Activated CD8-positive, alpha-beta memory T cell treated with anti-CD3 and anti-CD28 coated beads, Interleukin-2, amount 50 U/mL, for 24 hours (primary cell): Measurements from ENCODE around the gene S1PR4.
"Not testable (repeated sequence)": the region's sequence is repeated elsewhere in the genome, so short reads cannot be mapped to it uniquely, and the experiment has no call there.

Experiments
- DNase-seq: peaks from one replicate; pipeline ENCODE4 v3.0.0-alpha.2; 2020; ENCODE audit errors: extremely low read depth

The S1PR4 gene

DNA sequence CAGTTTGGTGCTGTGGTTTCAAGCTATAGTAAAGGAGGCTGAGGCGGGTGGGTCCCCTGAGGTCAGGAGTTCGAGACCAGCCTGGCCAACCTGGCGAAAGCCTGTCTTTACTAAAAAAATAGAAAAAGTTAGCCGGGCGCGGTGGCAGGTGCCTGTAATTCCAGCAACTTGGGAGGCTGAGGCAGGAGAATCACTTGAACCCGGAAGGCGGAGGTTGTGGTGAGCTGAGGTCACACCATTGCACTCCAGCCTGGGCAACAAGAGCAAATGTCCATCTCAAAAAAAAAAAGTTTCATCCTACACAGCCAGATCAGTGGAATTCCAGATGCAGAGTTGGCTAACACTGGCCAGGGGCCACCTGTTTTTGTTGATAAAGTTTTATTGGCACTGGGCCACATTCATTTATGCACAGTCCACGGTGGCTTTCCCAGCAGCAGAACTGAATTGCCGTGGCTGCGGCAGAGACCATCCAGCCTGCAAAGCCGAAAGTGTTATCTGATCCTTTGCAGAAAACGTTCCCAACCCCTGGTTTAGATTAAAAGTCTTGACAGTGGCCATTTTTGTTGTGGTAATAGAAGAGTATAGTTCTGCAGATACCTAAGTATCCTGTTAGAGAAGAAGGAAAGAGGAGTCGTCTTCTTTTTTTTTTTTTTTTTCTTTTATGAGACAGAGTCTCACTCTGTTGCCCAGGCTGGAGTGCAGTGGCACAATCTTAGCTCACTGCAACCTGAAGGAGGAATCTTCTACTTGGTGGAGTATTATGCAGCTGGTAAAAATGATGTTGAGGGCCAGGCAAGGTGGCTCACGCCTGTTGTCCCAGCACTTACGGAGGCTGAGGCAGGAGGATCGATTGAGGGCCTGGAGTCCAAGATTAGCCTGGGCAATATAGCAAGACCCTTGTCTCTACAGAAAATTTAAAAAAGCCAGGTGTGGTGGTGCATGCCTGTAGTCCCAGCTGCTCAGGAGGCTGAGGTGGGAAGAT, 15.8 kb downstream of the S1PR4 start:
- no peak for DNase-seq

- DNase-seq = no peak
Measured at GRCh38 chr19:3196064-3196932, 17.7 kb downstream of the S1PR4 start.

- no peak for DNase-seq
Measured at GRCh38 chr19:3196933-3197205, 18.3 kb downstream of the S1PR4 start.

DNA sequence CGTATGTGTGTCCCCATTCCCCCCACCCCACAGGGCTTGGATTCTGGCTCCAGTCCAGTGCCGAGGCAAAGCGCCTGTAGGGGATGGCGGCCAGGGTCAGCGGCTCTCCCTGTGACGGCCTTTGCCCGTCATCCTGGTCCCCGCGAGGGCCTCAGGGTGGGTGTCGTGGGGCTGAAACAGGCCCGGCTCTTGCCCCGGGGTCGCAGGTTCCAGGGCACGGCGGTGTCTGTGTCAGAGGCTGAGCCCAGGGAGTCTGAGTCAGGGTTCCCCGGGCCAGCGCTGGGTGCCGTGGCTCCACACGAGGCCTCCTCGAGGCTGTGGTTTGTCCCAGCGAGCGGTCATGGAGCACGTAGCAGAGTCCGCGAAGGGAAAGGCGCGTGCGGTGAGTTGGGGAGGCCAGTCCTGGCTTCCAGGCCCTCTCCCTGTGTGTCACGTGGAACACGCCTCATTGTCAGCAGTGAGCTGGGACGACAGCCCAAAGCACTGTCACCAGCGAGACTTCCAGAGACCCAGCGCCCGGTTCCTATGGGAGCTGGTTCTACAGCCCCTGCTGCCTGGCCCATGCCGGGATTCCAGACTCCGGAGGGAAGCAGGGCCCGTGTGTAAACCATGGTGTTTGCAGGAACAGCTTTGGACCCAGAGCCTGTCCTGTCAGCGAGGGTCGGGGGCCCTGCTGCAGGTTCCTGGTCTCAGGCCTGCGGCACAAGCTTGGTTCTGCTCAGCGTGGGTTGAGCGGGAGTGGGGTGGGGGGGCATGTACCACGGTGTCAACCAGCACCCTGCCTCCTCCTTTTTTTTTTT, 20.5 kb downstream of the S1PR4 start:
- DNase-seq = no peak

DNA sequence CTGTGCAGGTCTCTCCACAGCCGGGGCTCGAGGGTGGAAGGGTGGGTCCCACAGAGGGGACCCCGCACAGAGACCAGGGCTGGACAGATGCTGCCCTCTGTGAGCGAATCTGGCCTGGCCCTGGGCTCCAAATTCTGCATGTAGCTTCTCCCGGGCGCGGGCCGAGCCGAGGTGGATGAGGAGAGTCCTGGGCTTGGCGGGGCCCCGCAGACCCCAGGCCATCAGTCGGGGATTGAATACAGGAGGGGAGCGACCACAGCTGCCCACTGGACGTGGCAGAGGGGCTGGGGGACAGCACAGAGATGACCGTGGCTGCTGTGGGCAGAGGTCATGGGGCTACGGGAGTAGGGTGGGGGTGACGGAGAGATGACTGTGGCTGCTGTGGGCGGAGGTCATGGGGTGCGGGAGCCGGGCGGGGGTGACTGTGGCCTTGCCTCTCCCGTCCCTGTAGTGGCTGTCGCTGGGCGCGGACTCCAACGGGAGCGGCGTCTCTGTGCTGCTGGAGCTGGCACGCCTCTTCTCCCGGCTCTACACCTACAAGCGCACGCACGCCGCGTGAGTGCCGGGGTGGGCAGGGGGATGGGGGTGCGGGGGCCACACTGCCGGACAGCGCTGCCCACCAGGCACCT, 22.6 kb downstream of the S1PR4 start:
- DNase-seq = no peak

- no peak for DNase-seq
Measured at GRCh38 chr19:3201911-3202310, 23.3 kb downstream of the S1PR4 start.

GRCh38 chr19:3202346-3202745, 23.8 kb downstream of the S1PR4 start:
- DNase-seq = no peak

DNA sequence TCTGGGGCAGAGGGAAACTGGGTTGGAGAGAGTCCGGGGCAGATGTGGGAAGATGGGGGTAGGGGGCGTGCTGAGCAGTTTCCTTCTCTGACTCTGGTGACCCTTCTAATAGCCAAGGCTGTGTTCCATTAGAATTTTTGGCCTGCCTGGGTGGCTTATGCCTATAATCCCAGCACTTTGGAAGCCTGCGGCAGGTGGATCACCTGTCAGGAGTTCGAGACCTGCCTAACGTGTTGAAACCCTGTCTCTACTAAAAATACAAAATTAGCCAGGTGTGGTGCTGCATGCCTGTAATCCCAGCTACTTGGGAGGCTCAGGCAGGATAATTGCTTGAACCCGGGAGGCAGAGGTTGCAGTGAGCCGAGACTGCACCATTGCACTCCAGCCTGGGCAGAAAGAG, 24.3 kb downstream of the S1PR4 start:
- not testable (repeated sequence) for DNase-seq

- no peak for DNase-seq
Measured at GRCh38 chr19:3203805-3204645, 25.5 kb downstream of the S1PR4 start.

GRCh38 chr19:3204646-3205275, 26.2 kb downstream of the S1PR4 start:
- no peak for DNase-seq

- DNase-seq = no peak
Measured at GRCh38 chr19:3206216-3206953, 27.8 kb downstream of the S1PR4 start.

- no peak for DNase-seq
Measured at GRCh38 chr19:3207461-3208242, 29.1 kb downstream of the S1PR4 start.

DNA sequence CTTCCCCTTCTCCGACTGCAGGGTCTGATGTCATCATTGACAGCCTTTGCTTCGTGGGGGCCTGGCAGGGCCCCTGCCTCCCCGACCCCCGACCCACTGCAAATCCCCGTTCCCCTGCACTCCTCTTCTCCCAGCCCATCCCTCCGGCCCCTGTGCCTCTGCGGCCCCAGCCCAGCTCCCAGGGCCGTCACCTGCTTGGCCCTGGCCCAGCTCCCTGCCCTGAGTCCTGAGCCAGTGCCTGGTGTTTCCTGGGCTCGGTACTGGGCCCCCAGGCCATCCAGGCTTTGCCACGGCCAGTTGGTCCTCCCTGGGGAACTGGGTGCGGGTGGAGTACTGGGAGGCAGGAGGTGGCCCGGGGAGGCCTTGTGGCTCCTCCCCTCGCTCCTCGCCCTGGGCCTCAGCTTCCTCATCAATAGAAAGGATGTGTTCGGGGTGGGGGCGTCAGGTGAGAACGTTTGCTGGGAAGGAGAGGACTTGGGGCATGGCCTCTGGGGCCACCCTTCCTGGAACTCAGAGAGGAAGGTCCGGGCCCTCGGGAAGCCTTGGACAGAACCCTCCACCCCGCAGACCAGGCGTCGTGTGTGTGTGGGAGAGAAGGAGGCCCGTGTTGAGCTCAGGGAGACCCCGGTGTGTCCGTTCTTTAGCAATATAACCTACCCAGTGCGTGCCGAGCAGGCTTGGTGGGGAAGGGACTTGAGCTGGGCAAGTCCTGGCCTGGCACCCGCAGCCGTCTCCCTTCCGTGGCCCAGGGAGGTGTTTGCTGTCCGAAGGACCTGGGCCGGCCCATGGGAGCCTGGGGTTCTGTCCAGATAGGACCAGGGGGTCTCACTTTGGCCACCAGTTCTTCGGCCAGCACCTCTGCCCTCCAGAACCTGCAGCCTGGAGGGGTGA, 30.0 kb downstream of the S1PR4 start:
- no peak for DNase-seq

GRCh38 chr19:3210347-3211017, 31.9 kb downstream of the S1PR4 start:
- DNase-seq = peak; percentile 32

DNA sequence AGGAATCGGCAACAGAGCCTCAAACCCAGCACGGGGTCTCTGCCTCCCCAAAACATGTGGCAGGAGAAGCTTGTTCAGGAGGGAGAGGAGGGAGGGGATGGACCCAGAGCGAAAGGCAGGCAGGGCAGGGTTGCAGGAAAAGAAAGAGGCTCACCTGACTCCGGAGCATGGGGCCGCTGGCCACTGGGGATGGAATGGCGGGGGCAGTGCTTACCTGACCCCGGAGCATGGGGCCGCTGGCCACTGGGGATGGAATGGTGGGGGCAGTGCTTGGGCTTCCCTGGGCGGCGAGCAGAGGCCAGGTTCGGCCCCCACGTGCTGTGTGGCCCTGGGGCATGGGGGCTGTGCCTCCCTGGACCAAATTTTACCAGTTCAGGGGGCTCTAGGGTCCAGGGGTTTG, 32.6 kb downstream of the S1PR4 start:
- no peak for DNase-seq

- DNase-seq = no peak
Measured at GRCh38 chr19:3213159-3213558, 34.6 kb downstream of the S1PR4 start.

DNA sequence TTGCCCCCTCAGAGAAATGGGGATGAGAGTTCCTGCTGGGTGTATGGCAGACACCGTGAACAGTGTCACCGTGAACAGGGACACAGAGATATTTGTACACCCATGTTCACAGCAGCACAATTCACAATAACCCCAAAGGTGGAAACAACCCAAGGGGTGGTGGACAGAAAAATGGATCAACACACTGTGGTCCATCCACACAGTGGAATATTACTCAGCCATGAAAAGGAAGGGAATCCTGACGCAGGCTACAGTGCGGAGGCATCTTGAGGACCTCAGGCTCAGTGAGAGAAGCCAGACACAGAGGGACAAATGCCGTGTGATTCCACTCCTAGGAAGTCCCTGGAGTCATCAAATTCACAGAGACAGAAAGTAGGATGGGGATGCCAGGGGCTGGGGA, 38.3 kb downstream of the S1PR4 start:
- no peak for DNase-seq
